Hematopoietic multipotent progenitor cell treated with erythropoietin and hydrocortisone succinate and interleukin-3 and kit ligand, for 15 days (in vitro differentiated cells): ENCODE results near the gene VTI1A.

Experiments
- DNase-seq: peaks from one replicate; pipeline ENCODE4 v3.0.0-alpha.2; 2015; ENCODE audit warnings: low spot score

Gene VTI1A

GRCh38 chr10:112679392-112679791, 232.4 kb downstream of the VTI1A start:
- DNase-seq, result no peak

- no peak for DNase-seq
Observed at GRCh38 chr10:112680586-112680985, 233.6 kb downstream of the VTI1A start.

- peak; percentile 83 for DNase-seq
Observed at GRCh38 chr10:112687647-112688046, 240.6 kb downstream of the VTI1A start.

GRCh38 chr10:112689327-112690072, 242.5 kb downstream of the VTI1A start:
- DNase-seq, result peak; percentile 23

GRCh38 chr10:112695539-112695938, 248.5 kb downstream of the VTI1A start:
- DNase-seq, result no peak

- no peak for DNase-seq
Observed at GRCh38 chr10:112696592-112696991, 249.6 kb downstream of the VTI1A start.

- no peak for DNase-seq
Observed at GRCh38 chr10:112698133-112698817, 251.3 kb downstream of the VTI1A start.

GRCh38 chr10:112698818-112699164, 251.8 kb downstream of the VTI1A start:
- no peak for DNase-seq

- DNase-seq, result no peak
Observed at GRCh38 chr10:112700215-112700671, 253.2 kb downstream of the VTI1A start.

GRCh38 chr10:112701211-112701877, 254.3 kb downstream of the VTI1A start:
- no peak for DNase-seq

- DNase-seq, result no peak
Observed at GRCh38 chr10:112701878-112702255, 254.9 kb downstream of the VTI1A start.

GRCh38 chr10:112706577-112706976, 259.6 kb downstream of the VTI1A start:
- no peak for DNase-seq

- DNase-seq, result no peak
Observed at GRCh38 chr10:112708461-112708860, 261.4 kb downstream of the VTI1A start.

- no peak for DNase-seq
Observed at GRCh38 chr10:112710528-112710927, 263.5 kb downstream of the VTI1A start.

GRCh38 chr10:112711366-112711765, 264.4 kb downstream of the VTI1A start:
- DNase-seq, result no peak

- no peak for DNase-seq
Observed at GRCh38 chr10:112712536-112712935, 265.5 kb downstream of the VTI1A start.

GRCh38 chr10:112713411-112713810, 266.4 kb downstream of the VTI1A start:
- DNase-seq, result no peak

- no peak for DNase-seq
Observed at GRCh38 chr10:112715581-112715980, 268.6 kb downstream of the VTI1A start.

- DNase-seq, result no peak
Observed at GRCh38 chr10:112716076-112716475, 269.1 kb downstream of the VTI1A start.

- no peak for DNase-seq
Observed at GRCh38 chr10:112716924-112717413, 270.0 kb downstream of the VTI1A start.

- no peak for DNase-seq
Observed at GRCh38 chr10:112720178-112720577, 273.2 kb downstream of the VTI1A start.

GRCh38 chr10:112721080-112721698, 274.2 kb downstream of the VTI1A start:
- peak; percentile 36 for DNase-seq
